Peyer's patch (tissue), 4 donors: Measurements from ENCODE around the gene MBD1.

Experiments
- CTCF ChIP-seq, 6 experiments: fragments of 450-650 bp in 4 of 6; fragments of 200-600 bp in 2 of 6; sonication (generic) in 1 of 6; IDR thresholded peaks; one replicate each; pipeline ENCODE4 v1.5.1; 2017 to 2019; ENCODE audit warnings: antibody characterized with exemption in 6 of 6, mild to moderate bottlenecking in 3 of 6, moderate library complexity in 1 of 6
- POLR2A ChIP-seq, 2 donors: fragments of 450-650 bp; IDR thresholded peaks; one replicate each; pipeline ENCODE4 v1.5.1; 2017; ENCODE audit warnings: antibody characterized with exemption in 2 of 2, mild to moderate bottlenecking in 2 of 2, moderate library complexity in 2 of 2

- TF ChIP-seq CTCF (IDR thresholded peaks at IDR 0.05) (no peak), POLR2A (IDR thresholded peaks at IDR 0.05) (no peak)
These were observed 30.4 kb downstream of the MBD1 start for GRCh38 chr18:50250935-50251334.
